ENCODE results near the gene TGFBR1.
A peak's percentile ranks its signal among the peaks of the same experiment; 100 is the strongest.

DNA sequence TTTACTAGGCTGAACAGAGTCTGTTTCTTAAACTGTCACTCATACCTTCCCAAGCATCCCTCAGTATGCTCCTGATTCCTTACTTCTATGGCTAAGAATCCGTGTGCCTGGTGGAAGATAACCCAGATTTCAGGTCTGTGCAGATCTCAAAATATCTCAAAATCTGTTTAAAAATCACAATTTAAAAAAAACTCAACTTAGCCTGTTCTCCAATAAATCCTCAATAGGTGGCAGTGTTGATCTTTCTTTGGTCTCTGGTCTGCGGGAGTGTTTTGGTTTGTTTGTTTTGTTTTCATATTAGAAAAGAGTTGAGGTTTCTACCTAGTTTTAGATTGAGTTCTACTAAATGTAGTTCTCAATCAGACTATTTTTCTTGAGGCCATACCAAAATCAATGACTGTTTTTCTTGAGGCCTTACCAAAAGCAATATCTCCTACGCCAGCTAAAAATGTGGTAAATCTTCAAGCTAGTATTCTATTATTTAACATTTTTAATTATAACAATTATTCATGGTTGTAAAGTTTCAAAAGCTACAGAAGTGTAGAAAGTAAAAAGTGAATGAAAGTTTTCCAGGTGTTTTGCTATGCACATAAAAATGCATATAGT, 57.9 kb downstream of the TGFBR1 start:
- no peak for TF ChIP-seq EZH2phosphoT487 (IDR thresholded peaks at IDR 0.05; ENCODE audit: low read depth, severe bottlenecking, unreplicated experiment)
- no peak for TF ChIP-seq EZH2 (IDR thresholded peaks at IDR 0.05; ENCODE audit: borderline replicate concordance)
- TF ChIP-seq, protein P1, sequence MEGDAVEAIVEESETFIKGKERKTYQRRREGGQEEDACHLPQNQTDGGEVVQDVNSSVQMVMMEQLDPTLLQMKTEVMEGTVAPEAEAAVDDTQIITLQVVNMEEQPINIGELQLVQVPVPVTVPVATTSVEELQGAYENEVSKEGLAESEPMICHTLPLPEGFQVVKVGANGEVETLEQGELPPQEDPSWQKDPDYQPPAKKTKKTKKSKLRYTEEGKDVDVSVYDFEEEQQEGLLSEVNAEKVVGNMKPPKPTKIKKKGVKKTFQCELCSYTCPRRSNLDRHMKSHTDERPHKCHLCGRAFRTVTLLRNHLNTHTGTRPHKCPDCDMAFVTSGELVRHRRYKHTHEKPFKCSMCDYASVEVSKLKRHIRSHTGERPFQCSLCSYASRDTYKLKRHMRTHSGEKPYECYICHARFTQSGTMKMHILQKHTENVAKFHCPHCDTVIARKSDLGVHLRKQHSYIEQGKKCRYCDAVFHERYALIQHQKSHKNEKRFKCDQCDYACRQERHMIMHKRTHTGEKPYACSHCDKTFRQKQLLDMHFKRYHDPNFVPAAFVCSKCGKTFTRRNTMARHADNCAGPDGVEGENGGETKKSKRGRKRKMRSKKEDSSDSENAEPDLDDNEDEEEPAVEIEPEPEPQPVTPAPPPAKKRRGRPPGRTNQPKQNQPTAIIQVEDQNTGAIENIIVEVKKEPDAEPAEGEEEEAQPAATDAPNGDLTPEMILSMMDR (IDR thresholded peaks at IDR 0.05; ENCODE audit: poor library complexity) = peak; percentile 88
